NK-92 (cell line): ENCODE data around the gene TWIST1.

Experiments
- DNase-seq: peaks from one replicate; lab custom pipeline; 2025; ENCODE audit not compliant: unreplicated experiment; lab: John Stamatoyannopoulos, UW

The TWIST1 gene

DNA sequence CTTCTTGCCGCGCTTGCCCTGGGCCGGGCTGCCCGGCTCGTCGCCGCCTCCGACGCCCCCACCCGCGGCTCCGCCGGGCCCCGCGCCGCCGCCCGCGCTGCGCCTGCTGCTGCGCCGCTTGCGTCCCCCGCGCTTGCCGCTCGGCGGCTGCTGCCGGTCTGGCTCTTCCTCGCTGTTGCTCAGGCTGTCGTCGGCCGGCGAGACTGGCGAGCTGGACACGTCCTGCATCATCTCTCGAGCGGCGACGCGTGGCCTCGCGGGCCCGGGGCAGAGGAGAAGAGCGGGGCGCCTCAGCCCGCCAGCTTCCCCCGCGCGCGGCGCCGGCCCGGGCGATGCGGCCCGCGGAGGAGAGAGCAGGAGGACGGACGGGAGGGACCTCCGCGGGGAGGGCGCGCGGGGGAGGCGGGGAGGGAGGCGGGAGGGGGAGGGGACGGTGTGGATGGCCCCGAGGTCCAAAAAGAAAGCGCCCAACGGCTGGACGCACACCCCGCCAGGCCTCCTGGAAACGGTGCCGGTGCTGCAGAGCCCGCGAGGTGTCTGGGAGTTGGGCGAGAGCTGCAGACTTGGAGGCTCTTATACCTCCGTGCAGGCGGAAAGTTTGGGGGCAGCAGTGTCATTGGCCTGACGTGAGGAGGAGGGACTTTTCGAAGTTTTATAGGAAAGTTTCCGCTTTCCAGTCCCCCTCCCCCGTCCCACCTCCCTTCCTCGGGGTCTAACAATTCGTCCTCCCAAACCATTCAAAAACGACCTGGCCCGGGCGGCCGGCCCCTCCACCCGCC, at the start of gene TWIST1:
TSS of gene TWIST1 (minus strand) at position 546 of the 779 bp plus-strand sequence. CDS start at position 231, 315 bp downstream.
- DNase-seq: no peak

DNA sequence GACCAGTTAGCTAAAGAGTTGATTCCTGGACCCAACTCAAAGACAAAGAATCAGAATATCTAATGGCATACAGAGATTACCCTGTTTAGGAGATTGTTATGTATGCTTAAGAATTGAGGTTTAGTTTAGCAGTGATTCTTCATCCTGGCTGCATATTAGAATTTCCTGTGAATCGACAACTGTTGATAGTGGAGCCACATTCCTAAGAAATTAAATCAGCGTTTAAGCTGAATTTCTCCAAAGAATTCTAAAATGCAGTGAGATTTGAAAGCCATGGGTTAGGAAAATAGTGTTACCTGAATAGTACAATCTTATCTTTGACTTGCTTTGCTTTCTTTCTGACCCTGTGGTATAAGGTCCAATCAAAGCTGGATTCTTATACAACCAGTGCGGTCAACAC, 44.2 kb upstream of the TWIST1 start:
- DNase-seq: no peak

DNA sequence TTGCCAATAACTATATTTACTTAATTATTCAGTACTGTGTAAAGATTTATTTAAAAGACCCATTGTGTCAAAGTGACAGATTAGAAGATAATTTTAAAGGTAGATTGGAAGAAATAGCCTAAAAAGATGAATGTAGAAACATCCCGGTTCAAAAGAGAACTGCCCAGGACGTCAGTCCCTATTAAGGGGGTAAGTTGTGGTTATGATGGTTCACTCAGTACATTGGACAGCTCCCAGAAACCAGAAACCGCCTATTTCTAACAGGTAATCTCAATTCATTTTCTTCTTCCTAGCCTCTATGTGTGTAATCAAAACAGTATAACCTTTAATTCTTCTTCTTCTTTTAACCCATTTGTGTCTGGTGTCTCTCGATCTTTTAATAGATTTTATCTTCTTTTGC, 29.3 kb upstream of the TWIST1 start:
- DNase-seq: no peak

DNA sequence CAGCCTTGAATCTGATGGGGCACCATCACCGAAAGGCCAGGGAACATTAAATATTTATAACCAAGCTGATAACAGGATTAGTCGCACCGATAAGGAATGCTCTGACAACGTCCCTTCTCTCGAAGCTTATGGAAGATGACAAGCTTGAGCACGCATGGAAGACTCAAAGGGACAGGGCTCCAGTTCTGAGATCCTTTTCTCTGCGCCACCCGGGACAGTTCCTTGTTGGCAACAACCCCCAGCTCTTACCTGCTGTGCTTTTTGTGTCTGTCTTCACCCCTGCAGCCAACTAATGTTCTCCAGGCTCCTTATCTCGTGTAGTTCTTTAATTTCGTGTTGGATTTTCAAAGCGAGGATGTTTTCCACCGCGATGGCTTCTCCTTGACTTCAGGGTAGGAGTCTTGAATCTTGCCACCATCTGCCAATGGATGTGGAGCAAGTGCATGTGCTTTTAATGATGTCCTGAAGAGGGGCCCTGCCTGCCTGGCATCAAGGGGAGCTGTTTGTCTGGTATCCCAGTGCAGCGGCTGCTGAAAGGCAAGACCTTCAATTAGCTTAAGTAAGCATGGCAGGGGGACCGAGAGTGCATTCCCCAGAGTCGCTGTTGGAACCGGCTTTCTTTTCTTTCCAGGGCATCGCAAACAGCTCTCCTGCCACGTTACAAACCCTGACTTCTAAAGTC, 28.1 kb upstream of the TWIST1 start:
- DNase-seq: no peak

DNA sequence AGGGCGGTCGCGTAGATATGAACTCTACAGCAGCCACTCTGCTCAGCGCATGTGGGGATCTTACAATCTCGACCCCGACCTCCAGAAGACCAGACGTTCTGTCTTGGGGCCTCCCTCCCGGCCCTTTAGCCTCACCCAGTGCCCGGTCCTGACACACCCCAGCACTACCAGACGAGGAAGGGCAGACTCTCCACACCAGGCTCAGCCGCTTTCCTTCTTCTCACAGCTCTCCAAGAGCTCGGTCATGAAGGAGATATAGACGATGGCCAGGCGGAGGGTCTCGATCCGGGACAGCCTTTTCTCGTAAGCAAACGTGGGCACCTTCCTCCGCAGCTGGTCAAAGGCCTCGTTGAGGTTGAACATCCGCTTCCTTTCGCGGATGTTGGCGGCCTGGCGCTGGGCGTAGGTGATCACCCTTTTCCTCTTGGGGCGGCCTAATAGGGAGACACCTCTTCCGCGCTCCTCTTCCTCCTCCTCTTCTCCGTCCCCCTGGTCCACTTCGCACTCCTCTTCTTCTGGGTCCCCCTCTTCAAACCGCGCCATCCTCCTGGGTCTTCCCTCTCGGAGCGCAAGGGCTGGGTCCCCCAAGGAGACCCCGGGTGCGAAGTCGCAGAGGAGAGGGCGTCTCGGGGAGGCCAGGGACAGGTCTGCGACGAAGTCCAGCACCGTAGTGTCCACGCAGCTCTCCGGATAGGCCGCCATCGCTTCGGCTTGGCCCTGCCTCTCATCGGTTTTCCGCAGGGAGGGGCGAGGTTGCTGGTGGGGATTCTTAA, 27.4 kb upstream of the TWIST1 start, which contains the start of gene FERD3L:
TSS of gene FERD3L (minus strand) at position 761 of the 773 bp plus-strand sequence. CDS start at position 702, 59 bp downstream.
- DNase-seq: no peak

DNA sequence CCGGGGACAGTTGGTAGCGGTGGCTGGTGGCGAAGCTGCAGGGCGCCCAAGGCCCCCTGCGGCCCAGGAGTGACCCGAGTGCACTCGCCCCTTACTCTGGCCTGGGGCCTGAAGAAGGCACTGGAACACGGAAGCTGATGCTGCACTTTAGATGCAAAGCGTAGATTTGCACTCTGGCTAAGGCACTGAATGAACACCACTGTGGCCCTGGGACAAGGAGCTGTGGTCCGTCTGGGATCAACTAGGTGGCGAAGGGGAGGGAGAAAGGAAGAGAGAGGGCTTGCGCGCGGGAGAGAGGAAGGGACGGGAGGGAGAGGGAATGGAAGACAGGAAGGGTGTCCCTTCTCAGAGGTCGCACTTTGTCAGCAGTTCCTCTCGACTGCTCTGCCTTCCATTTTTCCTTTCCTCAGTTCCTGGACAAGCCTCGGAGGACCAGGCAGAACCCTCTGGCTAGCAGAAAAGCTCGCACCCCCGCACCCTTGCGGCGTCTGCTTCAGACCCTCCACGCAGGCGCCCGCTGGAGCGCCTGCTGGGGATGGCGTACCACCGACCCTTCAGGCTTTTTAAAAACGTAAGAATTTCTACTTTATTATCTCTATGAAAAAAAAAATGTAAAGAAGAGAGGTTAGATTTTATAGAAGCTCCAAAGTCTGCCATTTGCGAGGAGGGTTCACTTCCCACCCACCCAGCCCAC, 26.6 kb upstream of the TWIST1 start:
- DNase-seq: no peak

DNA sequence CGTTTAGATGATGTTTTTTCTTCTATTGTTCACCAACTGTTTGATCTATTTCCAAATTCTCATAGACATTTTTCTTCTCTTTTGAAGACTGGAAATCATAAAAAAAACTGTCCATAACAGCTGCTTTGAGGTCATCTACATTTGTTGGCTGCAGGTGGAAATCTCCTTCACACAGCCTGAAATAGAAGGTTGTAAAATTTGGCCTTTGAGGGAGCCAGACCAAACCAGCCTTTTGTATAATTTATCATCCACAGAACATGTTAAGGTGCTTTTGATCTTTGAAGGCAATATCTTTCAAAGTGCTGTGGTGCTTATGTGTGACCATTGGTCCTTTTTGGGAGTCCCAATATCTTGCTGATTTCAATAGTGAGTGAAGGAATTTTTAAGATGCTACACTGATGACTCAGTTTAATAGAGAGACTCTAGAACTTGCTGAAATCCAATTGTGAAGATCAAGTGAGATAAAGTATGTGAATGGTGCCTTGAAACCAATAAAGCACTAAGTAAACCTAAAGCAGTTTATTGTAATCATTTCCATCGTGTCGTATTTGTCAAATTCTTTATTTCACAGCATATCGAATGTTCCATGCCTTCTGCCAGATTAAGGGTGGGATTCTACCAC, 22.4 kb upstream of the TWIST1 start:
- DNase-seq: no peak

DNA sequence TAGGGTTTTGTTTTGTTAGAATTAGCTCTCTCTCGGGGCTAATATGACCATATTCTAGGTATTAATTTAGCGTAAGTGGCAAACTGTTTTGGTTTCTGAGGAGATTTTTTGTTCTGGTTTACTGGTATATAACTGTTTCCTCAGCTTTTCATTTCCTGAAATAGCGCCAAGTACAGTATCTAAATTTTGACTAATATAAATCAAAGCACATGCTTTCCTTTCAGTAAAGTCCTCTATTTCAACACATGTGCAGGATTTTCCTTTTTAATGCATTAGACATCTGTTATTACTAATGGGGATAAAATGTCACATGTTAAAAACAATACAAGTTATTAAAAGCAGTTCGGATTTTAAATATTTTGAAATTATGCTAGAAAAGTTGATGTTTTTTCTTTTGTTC, 16.4 kb upstream of the TWIST1 start:
- DNase-seq: no peak

DNA sequence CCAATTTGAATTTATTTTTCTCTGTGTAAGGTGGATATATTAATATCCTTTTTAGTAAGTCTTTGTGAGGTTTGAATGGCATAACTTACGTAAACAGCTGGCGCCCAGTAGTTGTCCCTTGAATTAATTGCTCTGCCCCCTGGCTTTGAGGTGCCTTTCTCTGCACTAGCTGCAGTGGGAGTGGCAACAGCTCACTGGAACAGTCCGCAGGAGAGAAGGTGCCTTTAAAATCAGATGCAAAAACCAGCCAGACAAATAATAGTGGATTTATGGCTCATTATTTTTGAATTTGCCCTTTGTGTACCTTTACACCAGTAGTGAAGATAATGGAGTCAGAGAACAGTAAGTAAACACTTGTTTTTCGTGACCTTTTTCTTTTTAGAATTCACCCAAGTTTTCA, 16.0 kb upstream of the TWIST1 start:
- no peak for DNase-seq

DNA sequence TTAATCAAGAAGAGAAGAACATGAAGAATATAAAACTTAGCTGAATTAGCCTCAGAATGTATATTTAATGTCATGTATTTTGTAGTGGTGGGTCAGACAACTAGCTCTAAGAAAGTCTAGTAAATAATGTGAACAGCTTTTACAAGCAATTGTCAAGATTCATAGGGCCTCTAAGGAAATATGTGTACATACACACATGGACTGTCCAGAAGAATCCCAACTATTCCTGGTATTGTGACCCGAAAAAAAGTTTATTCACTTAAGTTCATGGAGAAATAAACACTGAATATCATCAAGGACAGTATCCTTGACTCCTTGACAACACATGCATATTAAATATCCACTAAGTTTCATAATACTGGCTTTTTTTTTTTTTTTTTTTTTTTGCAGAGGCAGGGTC, 11.4 kb upstream of the TWIST1 start:
- DNase-seq: no peak

DNA sequence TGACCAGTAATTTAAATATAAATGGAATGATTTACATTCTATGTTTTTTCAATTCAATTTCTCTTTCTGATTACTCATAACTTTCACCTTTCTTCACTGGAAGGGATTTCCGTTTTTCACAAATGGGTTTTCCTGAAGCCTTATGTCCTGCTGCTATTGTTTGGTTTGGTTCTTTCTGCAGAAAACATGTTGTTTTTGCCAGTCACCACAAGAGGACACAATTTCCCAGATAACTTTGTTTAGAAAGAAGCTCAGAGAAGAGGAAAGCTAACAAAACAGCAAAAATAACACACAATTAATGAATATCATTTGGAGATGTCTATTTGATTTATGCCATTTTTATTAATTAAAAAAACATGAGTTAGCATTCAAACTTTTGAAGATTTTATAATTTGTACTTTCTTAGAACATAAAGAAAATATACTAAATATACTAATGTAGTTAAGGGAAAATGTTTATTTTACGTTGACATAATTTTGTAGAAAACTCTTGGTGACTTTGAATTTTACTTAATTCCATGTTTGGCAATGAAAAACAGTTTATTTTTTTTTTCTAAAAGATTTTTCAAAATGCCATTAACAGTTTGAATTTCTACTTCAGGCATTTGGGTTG, 4.6 kb upstream of the TWIST1 start:
- no peak for DNase-seq

DNA sequence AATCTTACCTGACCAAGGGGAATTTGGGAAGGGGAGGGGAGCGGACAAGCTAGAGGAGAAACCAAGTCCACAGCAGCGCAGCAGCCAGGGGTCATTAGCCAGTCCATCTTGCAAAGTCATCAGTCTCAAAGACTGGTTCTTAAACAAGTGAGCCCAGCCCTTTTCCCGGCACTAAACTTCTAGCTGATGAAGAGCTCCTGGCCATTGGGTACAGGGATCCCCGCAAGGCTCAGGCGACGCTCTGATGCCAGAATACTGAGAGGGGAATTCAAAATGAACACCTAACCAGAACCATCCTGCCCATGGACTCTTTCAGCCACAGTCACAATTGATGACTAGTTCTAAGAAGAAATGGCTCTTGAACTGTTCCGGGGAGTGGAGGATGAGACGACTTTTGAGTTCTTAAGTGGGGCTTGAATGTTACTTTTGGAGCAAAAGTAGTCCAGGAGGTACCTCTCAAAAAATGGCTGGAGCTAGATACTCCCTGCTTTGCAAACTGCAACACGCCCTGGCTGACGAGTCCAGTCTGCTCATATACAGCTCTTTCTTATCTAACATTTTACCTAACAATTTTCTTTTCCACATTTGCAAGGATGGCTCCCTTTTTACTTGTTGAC, 2.5 kb upstream of the TWIST1 start:
- DNase-seq: no peak

DNA sequence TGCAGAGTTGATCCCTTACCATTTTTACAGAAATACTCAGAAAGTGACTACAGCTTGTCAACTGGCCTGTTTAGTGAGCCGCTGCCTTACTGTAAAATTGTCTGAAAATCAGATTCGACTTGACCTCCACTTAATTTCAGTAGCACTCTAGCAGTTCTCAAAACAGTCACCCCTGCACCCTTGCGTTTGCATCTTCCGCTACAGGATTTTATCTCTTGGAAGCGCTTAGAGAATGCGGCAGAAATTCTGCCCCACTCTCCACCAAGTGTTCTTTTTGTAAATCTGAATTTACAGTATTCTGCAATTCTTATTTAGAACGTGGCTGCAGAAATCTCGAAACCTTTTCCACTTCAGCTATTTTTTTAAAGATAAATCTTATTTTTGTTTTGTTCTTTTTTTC, 1.9 kb upstream of the TWIST1 start:
- DNase-seq: no peak

DNA sequence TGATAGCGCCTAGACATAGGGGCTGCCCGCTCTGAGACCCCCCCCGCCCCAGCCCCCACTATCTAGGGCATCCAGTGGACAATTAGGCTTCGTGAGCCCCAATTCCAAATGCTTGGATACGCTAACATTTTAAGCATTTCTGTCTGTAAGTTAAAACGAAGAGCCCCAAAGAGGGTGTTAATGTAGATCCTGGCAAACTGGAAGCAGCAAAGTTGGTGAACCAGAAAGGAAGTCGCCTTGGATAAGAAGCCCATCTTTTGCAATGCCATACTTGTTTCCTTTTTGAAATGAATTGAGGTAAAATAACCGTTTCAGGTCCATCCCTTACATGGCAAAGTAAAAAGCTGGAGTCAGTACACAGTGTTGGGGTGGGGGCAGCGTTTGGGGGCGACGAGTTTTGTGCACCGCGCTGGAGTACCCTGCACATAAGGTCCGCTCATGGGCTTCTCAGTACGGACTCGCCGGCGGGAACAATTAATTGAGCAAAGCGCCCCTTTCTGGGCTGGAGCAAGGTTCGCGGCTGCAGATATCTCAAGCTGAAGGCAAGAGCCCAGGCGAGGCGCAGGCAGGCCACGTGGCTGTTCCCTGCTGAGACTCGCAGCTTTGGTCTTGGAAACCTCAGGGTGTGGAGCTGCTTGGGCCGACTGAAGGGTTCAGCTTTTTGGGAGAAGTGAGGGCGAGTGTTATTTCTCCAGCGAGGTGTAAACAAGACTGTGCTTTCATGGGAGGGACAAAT, 1.4 kb upstream of the TWIST1 start:
- DNase-seq: no peak

DNA sequence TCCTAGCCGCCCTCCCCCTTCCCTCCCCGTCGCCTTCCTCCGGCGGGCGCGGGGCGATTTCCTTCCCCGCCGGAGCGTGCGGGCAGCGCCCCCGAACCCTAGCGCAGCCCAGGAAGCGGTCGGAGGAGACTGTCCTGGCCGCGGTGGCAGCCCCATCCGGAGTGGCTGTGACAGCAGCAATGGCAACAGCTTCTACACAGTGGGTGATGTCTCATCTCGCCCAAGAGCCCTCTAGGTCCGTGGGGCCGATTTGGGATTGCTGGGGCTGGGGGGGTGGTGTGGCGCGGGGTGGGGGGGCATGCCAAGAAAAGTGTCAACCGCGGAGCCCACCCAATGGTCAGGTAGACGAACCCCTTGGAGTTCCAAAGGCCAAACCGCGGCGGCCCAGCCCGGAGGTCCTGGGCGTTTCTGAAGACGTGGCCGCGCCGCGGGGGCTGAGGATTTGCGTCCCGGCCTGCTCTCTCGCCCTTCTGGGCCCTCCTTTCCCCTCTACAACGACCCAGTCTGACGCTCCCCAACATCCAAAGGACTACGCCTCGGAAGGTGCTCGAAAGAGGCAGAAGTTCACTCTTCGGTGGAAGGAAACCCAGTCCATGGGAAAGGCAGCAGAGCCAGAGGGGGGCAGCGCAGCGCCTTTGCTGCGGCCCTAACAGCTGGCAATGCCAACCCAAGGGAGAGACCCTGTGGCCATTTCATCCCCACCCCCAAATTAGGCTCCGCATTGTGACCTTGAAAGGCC, 603 bp upstream of the TWIST1 start:
- DNase-seq: no peak

DNA sequence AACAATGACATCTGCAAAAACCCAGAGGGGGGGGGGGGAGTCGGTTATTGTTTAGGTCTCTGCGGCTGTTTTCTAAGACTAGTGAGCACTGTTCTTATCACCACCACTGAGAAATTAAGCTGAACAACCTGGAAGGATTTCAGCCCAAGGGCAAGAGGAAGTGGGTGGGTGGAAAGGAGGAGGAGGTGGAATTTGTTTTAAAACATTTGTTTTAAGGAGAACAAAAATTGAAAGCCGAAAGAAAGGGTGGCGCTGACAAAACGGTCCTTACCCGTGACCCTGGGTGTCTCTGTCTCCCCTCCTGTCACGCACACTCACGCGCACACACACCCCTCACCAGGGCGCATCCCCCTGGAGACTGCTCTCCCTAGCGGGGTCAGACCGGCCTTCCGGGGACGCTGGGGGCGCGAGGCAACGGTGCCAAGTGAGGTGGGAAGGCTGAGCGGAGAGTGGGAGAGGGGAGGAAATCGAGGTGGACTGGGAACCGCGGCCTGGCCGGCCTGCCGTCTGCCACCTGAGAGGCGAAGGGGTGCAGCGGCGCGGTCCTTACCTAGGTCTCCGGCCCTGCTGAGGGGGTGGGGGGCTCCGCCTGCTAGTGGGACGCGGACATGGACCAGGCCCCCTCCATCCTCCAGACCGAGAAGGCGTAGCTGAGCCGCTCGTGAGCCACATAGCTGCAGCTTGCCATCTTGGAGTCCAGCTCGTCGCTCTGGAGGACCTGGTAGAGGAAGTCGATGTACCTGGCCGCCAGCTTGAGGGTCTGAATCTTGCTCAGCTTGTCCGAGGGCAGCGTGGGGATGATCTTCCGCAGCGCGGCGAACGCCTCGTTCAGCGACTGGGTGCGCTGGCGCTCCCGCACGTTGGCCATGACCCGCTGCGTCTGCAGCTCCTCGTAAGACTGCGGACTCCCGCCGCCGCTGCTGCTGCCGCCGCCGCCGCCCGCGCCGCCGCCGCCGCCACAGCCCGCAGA, 1.0 kb downstream of the TWIST1 start:
- no peak for DNase-seq

DNA sequence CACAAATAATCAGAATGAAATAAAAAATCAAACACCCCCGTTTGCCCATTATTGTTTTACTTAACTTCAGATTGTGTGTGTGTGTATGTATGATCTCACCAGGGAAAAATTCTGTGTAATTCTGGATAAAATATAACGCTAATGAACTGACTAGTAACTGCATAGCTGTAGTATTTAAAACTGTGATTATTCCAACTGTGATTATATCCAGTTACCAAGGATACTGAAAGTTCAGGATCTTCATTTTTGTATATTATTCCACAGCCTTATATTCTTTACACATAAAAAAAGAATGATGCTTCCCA, 2.9 kb downstream of the TWIST1 start:
- no peak for DNase-seq
